ENCODE measurements around the gene CASR.

Gene CASR

GRCh38 chr3:122312826-122313225 is 129.4 kb downstream of the CASR start:
- DNase-seq: no peak

- no peak for DNase-seq
These were observed 129.8 kb downstream of the CASR start for GRCh38 chr3:122313281-122313680.

GRCh38 chr3:122314228-122314876 is 130.9 kb downstream of the CASR start:
- DNase-seq: no peak

- DNase-seq: no peak
These were observed 132.2 kb downstream of the CASR start for GRCh38 chr3:122315619-122316018.

- no peak for DNase-seq
These were observed 132.9 kb downstream of the CASR start for GRCh38 chr3:122316368-122316767.

GRCh38 chr3:122318620-122319019 is 135.2 kb downstream of the CASR start:
- no peak for DNase-seq

GRCh38 chr3:122322095-122323075 is 138.9 kb downstream of the CASR start:
- DNase-seq: no peak

GRCh38 chr3:122324871-122325323 is 141.4 kb downstream of the CASR start, which contains the start of gene CSTA:
CSTA (plus strand) TSS chr3:122325248; CDS start chr3:122325293, 45 bp downstream.
- no peak for DNase-seq

- no peak for DNase-seq
These were observed 142.3 kb downstream of the CASR start for GRCh38 chr3:122325769-122326168.

- no peak for DNase-seq
These were observed 148.4 kb downstream of the CASR start for GRCh38 chr3:122331886-122332285.

- no peak for DNase-seq
These were observed 149.1 kb downstream of the CASR start for GRCh38 chr3:122332551-122332950.
